Breast epithelium (tissue), 3 donors: ENCODE results near the gene C19orf38.

Experiments
- POLR2A ChIP-seq: fragments of 450-650 bp; IDR thresholded peaks from one replicate; pipeline ENCODE4 v1.6.1; 2016; ENCODE audit warnings: antibody characterized with exemption, mild to moderate bottlenecking, moderate library complexity
- TF ChIP-seq, protein P1 (sequence below), 3 donors: fragments of 450-650 bp; IDR thresholded peaks; one replicate each; pipeline ENCODE4 v1.5.1; 2016 to 2017; ENCODE audit warnings: antibody characterized with exemption in 3 of 3, mild to moderate bottlenecking in 3 of 3, moderate library complexity in 3 of 3

DNA sequence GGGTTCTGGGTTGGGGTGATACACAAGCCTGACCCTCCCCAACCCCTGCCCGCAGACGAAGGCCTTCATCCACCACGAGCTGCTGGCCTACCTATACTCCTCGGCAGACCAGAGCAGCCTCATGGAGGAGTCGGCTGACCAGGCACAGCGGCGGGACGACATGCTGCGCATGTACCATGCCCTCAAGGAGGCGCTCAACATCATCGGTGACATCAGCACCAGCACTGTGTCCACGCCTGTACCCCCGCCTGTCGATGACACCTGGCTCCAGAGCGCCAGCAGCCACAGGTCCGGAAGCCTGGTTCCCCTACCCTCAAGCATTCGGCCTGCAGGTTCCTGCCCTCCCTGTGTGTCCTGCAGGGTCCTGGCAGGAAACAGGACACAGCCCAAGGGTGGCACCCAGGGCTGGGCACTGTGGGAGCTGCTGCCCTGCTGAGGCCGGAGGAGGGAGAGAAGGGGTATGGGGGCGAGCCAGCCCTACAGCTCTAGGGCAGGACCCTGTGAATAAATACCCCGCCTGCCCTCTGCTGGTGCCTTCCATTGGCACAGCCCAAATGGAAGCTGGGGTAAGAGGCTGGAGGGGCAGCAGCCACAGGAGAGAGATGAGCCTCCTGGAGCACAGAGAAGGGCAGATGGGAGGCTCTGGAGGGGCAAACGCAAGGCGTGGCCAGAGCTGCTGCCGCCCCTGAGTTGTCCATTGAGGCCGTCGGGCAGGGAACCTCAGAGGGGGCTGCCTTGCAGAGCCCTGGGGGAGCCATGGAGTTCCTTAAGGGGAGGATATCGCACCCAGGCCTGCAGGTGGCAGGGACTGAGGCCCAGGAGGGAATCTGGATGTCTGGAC, 19.0 kb upstream of the C19orf38 start:
- TF ChIP-seq, protein P1, sequence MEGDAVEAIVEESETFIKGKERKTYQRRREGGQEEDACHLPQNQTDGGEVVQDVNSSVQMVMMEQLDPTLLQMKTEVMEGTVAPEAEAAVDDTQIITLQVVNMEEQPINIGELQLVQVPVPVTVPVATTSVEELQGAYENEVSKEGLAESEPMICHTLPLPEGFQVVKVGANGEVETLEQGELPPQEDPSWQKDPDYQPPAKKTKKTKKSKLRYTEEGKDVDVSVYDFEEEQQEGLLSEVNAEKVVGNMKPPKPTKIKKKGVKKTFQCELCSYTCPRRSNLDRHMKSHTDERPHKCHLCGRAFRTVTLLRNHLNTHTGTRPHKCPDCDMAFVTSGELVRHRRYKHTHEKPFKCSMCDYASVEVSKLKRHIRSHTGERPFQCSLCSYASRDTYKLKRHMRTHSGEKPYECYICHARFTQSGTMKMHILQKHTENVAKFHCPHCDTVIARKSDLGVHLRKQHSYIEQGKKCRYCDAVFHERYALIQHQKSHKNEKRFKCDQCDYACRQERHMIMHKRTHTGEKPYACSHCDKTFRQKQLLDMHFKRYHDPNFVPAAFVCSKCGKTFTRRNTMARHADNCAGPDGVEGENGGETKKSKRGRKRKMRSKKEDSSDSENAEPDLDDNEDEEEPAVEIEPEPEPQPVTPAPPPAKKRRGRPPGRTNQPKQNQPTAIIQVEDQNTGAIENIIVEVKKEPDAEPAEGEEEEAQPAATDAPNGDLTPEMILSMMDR (IDR thresholded peaks at IDR 0.05) = no peak
- TF ChIP-seq POLR2A = no peak
